ENCODE measurements around the gene TYMP.

GRCh38 chr22:50567721-50568252, 38.0 kb upstream of the TYMP start:
- TF ChIP-seq CTCF (IDR thresholded peaks at IDR 0.05; ENCODE audit: poor library complexity): no peak
- TF ChIP-seq EZH2 (IDR thresholded peaks at IDR 0.05; ENCODE audit: borderline replicate concordance): no peak
- no peak for TF ChIP-seq EZH2phosphoT487 (IDR thresholded peaks at IDR 0.05; ENCODE audit: low read depth, severe bottlenecking, unreplicated experiment)

Data from hepatocyte (in vitro differentiated cells).